AG09309 (cell line): ENCODE data around the gene LRFN2.

Experiments
- DNase-seq: peaks from one replicate; pipeline ENCODE4 v3.0.0-alpha.2; 2010; ENCODE audit warnings: low read depth
- H3K4me3 ChIP-seq: 2 replicates; pipeline ENCODE4 v1.5.1; 2011; ENCODE audit warnings: mild to moderate bottlenecking, low read depth, low read length, moderate library complexity; ENCODE audit not compliant: control insufficient read depth
- TF ChIP-seq, protein P1 (sequence below): IDR thresholded peaks from 2 replicates; pipeline ENCODE4 v1.5.1; 2011; ENCODE audit warnings: mild to moderate bottlenecking, low read depth, low read length, inconsistent platforms; ENCODE audit not compliant: insufficient read depth, control insufficient read depth; ENCODE audit errors: missing control alignments

LRFN2 gene

DNA sequence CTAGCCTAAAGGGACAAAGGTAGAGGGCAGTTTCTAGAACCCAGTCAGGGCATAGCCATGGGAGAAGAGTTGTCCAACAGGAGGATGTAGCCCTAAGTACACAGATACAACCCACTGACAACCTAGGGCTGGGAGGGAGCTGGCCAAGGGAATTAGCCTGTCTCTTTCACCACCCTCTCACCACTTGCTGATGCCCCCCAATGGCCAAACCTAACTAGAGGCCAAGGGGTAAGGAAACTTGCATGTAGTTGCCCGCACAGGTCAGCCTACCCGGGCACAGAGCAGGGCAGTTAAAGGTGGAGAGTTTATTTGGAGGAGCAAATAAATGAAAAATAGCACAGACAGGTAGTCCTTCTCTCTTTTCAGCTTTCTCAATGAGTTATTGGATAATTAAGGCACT, 143.3 kb downstream of the LRFN2 start:
- no peak overlapping the region for H3K4me3 ChIP-seq
- TF ChIP-seq, protein P1, sequence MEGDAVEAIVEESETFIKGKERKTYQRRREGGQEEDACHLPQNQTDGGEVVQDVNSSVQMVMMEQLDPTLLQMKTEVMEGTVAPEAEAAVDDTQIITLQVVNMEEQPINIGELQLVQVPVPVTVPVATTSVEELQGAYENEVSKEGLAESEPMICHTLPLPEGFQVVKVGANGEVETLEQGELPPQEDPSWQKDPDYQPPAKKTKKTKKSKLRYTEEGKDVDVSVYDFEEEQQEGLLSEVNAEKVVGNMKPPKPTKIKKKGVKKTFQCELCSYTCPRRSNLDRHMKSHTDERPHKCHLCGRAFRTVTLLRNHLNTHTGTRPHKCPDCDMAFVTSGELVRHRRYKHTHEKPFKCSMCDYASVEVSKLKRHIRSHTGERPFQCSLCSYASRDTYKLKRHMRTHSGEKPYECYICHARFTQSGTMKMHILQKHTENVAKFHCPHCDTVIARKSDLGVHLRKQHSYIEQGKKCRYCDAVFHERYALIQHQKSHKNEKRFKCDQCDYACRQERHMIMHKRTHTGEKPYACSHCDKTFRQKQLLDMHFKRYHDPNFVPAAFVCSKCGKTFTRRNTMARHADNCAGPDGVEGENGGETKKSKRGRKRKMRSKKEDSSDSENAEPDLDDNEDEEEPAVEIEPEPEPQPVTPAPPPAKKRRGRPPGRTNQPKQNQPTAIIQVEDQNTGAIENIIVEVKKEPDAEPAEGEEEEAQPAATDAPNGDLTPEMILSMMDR, result no peak
- DNase-seq, result no peak

DNA sequence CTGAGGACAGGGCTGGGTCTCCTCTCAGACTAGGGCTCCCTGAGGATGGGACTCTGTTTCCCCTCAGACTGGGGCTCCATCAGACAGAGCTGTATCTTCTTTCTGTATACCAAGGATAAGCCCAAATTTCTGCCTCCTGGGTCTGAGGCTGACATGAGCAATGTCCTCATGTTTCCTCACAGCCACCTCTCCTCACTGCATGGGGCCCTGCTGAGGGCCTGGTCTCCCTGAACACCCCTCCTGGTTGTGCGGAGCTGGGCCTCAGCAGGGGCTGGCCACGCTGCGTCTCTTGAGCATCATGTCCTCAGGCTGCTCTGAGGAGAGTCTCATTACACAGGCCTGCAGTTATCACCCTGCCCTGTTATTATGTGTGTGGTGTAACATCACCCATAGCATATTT, 144.6 kb downstream of the LRFN2 start:
- no peak overlapping the region for H3K4me3 ChIP-seq
- TF ChIP-seq, protein P1, result no peak
- DNase-seq, result no peak

GRCh38 chr6:40441150-40441549, 146.0 kb downstream of the LRFN2 start:
- H3K4me3 ChIP-seq, result no peak overlapping the region
- TF ChIP-seq, protein P1, result no peak
- no peak for DNase-seq

DNA sequence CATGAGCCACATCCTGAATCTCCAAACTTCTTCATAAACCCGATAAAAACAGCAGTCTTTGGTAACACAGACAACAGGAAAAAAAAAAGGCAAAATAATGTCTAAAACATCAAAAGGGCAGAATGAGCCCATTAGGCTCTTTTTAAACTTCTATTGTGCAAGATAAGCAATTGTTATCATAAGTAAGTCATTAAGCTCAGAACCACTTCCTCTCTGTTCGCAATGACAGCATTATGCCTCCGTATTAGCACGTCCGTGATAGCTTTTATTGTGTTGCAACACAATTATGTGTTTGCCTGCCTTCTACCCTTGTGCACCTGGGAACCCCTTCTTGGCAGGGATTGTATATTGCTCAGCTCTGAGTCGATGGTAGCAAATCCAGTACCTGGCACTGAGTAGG, 147.1 kb downstream of the LRFN2 start:
- TF ChIP-seq, protein P1, result no peak
- DNase-seq, result no peak

GRCh38 chr6:40439026-40439800, 148.0 kb downstream of the LRFN2 start:
- TF ChIP-seq, protein P1, result no peak
- no peak for DNase-seq
- no peak overlapping the region for H3K4me3 ChIP-seq

More for the DNA sequence above, 147.1 kb downstream of the LRFN2 start:
- no peak overlapping the region for H3K4me3 ChIP-seq

DNA sequence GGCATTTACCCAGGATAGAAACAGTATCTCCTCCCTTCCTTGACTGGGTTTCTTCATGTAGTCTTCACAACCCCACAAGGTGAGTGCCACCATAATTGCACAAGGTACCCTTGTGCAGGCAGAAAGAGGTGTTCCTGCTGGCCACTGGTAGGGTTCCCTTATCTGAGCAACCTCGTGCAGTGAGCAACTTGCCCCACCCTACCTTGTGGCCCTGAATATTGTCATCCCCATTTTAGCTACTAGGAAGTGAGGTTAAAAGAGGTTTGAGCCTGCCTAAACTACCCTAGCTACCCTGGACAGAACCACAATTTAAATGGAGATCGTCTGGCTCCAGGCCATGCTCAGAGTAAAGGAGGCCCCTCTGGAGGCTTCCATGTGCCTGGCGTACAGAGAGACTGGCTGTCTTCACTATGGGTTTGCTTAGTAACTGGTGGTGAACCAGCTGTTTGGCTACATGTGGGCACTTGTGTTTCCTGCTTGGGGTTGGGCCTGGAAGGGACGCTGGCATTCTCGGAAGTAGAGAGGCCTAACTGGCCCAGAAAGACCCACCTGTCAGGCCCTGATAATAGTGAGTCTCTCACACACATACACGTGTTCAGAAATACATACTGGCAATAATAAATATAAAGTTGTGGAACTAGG, 148.8 kb downstream of the LRFN2 start:
- TF ChIP-seq, protein P1, result no peak
- no peak for DNase-seq

More for the DNA sequence above, 148.8 kb downstream of the LRFN2 start:
- H3K4me3 ChIP-seq, result no peak overlapping the region
